Islet precursor cell (in vitro differentiated cells): Measurements from ENCODE around the gene SUPT3H.
"Not testable (repeated sequence)": the region's sequence is repeated elsewhere in the genome, so short reads cannot be mapped to it uniquely, and the experiment has no call there.

Experiments used
- DNase-seq: peaks from one replicate; pipeline ENCODE4 v3.0.0-alpha.2; 2018

Gene SUPT3H

DNA sequence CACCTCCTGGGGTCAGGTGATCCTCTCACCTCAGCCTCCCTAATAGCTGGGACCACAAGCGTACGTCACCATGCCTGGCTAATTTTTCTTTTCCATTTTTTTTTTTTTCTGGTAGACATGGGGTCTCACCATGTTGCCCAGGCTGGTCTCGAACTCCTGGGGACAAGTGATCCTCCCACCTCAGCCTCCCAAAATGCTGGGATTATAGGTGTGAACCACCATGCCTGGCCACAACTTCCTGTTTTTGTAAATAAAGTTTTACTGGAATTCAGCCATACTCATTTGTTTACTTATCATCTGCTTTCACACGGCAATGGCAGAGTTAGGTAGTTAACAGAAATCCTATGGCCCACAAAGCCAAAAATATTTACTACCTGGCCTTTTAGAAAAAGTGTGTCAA is 57.4 kb downstream of the SUPT3H start:
- DNase-seq: no peak

DNA sequence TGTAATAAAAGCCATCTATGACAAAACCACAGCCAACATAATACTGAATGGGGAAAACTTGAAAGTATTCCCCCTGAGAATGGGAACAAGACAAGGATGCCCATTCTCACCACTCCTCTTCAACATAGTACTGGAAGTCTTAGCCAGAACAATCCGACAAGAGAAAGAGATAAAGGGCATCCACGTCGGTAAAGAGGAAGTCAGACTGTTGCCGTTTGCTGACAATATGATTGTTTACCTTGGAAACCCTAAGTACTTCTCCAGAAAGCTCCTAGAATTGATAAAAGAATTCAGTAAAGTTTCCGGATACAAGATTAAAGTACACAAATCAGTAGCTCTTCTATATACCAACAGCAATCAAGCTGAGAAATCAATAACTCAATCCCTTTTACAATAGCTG is 63.6 kb downstream of the SUPT3H start:
- DNase-seq: no peak

DNA sequence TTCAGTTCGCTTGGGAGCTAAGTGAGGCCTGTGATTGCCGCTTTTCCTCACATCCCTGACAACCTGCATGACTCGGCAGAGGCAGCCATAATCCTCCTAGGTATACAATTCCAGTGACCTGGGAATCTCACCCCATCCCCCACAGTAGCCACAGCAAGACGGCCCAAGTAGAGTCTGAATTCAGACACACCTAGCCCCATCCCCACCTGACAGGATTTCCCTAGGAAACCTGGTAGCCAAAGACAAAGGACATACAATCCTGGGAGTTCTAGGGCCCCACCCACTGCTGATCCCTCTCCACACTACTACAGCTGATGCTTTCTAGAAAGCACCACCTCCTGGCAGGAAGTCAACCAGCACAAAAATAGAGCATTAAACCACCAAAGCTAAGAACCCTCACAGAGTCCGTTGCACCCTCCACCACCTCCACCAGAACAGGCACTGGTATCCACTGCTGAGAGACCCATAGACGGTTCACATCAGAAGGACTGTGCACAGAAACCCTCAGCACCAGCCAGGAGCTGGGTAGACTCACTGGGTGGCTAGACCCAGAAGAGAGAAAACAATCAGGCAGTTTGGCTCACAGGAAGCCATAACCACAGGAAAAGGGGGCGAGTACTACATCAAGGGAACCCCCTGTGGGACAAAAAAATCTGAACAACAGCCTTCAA is 67.5 kb downstream of the SUPT3H start:
- no peak for DNase-seq

DNA sequence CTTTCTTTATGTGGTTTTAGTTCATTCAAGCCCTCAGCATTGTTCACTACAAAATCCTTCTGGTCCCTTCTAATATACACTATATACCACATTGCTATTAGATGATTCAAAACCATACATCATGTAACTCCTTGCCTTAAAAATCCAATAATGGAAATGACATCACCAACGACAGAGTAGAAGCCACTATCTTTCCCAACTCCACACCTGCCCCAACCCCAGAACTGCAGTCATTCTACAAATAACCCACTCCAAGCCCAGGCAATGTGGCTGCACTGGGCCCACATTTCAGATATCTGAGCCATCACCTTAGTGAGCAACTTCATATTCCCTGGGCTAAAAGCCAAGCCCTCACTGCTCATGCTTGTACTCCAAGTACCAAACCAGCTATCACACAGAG is 72.2 kb downstream of the SUPT3H start:
- no peak for DNase-seq

DNA sequence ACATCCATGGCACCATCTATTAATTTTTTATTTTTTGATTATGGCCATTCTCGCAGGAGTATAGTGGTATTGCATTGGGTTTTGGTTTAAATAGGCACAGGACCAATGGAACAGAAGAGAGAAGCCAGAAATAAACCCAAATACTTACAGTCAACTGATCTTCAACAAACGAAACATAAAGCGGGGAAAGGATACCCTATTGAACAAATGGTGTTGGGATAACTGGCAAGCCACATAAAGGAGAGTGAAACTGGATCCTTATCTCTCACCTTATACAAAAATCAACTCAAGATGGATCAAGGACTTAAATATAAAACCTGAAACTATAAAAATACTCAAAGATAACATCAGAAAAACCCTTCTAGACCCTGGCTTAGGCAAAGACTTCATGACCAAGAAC is 74.9 kb downstream of the SUPT3H start:
- DNase-seq: no peak

DNA sequence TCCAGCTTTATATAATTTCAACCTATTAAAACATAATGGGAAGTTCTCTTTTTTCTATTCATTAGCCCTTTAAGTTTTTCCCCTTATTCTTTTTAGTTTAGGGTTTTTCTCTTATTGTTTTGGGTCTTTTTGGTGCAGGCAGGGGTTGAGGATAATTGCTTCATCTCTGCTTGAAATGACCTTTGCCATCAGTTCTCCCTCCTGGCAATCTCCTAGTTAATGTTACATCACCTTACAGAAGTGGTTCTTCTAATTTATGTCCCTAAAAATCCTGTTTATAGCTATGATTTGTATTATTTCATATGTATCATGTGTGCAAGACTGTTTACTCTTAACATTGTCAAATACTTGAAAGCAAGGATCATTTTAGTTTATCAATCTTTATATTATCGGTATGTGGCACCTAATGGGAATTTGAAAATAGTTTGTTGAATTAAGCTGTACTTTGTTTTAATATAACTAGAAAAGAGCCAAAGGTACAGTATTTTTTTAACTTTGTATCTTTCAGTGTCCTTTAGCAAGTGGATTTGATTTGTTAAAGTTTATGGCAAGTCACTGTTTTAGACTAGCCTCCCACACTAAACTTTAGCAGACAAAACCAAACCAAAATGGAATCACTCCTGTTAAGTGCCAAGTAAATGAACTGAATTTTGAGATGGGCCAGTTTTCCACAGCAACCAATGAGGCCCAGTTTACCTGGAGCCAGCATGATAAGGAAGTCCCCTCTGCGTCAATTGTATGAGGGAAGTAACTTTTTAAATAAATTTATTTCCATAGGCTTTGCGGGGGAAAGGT is 76.2 kb downstream of the SUPT3H start:
- DNase-seq: no peak

DNA sequence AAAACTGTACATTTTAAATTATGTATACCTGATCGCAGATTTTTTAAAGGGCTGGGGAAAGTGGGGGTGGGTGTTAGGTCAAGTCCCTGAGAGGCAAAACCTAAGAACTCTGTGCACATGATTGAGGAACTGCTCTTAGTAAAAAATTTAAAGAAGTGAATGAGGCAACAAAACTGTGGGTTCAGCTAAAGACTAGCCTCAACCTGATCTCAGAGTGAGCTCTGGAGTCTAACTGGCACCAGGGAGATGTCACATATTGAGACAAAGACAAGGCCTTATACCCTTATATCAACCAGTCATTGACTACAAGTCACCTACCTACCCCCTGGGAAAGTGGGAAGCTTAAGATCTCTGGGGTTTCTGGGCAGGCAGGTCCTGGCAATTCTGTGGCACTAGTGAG is 77.0 kb downstream of the SUPT3H start:
- DNase-seq: no peak

DNA sequence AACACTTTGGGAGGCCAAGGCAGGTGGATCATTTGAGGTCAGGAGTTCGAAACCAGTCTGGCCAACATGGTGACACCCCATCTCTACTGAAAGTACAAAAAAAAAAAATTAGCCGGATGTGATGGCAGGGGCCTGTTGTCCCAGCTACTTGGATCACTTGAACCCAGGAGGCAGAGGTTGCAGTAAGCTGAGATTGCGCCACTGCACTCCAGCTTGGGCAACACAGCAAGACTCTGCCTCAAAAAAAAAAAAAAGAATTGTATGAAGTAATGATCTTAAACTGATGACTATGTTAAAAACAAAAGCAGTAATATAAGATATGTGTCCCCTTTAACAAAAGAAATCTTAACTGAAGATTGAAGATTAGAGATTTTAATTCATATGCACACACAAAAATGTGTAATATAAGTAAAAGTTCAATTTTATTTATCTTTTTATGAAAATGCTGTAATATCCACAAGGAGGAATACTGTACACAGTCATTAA is 78.6 kb downstream of the SUPT3H start:
- DNase-seq: no peak

DNA sequence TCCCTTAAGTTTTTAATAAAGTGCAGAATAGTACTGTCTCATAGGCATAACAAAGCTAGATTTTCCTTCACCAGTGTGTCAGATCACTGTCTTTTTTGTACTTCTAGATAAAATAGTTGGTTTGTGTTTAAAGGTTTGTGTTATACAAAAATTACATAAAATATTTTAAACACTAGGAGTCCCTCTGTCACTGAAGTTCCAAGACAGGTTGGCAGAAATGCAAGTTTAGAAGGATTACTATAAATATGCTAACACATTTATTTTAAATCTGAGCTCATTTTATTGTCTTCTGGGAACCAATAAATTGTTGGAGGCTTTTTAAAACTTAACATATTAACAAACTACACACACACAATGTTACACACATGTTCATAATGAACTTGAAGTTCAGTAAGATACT is 80.4 kb downstream of the SUPT3H start:
- DNase-seq: no peak

DNA sequence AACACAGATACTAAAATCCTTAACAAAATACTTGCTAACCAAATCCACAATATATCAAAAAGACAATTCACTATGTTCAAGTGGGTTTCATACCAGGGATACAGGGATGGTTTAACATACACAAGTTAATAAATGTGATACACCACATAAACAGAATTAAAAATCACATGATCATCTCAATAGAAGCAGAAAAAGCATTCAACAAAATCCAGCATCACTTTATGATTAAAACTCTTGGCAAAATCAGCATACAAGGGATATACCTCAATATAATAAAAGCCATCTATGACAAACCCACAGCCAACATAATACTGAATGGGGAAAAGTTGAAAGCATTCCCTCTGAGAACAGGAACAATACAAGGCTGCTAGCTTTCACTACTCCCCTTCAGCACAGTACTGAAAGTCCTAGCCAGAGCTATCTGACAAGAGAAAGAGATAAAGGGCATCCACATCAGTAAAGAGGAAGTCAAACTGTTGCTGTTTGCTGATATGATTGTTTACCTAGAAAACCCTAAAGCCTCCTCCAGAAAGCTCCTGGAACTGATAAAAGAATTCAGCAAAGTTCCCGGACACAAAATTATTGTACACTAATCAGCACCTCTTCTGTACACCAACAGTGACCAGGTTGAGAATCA is 83.6 kb downstream of the SUPT3H start:
- DNase-seq: not testable (repeated sequence)

DNA sequence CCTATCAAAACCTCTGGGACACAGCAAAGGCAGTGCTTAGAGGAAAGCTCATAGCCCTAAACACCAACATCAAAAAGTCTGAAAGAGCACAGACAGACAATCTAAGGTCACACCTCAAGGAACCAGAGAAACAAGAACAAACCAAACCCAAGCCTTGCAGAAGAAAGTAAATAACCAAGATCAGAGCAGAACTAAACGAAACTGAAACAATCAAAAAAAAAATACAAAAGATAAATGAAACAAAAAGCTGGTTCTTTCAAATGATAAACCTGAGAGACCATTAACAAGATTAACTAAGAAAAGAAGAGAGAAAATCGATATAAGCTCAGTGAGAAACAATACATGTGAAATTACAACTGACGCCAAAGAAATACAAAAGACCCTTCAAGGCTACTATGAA is 84.4 kb downstream of the SUPT3H start:
- DNase-seq: no peak

DNA sequence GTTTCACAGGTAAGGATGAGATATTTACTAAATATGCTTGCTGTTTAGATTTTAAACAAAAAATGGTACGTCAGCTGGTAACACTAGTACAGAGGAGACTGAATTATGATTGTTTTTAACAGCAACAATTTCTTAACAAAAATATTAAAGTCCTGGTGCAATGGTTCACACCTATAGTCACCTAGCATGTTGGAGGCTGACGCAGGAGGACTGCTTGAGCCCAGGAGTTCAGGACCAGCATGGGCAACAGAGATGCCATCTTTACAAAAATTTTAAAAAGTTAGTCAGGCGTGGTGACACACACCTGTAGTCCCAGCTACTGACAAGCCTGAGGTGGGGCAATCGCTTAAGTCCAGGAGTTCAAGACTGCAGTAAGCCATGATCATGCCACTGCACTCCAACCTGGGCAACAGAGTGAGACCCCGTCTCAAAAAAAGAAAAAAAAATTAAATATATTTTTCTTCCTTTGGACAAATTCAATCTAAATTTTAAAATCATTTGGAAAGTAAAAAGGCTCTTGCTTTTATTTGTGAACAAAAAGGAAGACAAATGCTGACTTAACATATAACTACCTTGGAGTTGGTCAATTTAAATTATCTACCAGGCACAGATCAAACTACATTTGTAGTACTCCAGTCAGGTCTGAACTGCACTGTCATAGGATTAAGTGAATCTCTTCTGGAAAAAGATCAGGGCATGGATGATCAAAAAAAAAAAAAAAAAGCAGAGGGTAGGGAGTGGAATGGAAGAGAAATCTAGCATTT is 87.8 kb downstream of the SUPT3H start:
- DNase-seq: no peak

DNA sequence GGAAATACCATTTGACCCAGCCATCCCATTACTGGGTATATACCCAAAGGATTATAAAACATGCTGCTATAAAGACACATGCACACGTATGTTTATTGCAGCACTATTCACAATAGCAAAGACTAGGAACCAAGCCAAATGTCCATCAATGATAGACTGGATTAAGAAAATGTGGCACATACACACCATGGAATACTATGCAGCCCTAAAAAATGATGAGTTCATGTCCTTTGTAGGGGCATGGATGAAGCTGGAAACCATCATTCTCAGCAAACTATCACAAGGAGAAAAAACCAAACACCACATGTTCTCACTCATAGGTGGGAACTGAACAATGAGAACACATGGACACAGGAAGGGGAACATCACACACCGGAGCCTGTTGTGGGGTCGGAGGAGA is 91.0 kb downstream of the SUPT3H start:
- not testable (repeated sequence) for DNase-seq

DNA sequence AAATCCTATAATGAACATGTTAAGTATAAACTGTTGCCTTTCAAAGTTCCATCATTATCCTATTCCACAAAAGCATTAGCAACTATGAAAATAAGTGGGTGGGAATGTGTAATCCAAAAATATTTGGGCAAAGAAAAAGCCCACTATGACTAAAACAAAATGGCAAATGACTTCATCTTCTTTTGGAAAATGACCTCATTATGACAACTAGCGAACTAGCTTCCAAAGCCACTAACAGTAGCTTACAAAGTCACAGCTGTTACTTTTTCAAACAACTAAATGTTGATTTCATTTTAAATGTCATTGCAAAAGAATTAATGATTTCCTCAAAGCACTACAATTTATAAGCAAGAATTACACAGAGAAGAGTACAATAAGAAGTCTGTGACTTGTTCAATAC is 99.4 kb downstream of the SUPT3H start:
- DNase-seq: no peak

DNA sequence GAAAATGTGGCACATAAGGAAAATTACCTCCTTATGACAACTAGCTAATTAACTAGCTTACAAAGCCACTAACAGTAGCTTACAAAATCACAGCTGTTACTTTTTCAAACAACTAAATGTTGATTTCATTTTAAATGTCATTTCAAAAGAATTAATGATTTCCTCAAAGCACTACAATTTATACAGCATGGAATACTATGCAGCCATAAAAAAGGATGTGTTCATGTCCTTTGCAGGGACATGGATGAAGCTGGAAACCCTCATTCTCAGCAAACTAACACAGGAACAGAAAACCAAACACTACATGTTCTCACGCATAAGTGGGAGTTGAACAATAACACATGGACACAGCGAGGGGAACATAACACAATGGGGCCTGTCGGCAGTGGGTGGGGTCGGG is 100.0 kb downstream of the SUPT3H start:
- not testable (repeated sequence) for DNase-seq

DNA sequence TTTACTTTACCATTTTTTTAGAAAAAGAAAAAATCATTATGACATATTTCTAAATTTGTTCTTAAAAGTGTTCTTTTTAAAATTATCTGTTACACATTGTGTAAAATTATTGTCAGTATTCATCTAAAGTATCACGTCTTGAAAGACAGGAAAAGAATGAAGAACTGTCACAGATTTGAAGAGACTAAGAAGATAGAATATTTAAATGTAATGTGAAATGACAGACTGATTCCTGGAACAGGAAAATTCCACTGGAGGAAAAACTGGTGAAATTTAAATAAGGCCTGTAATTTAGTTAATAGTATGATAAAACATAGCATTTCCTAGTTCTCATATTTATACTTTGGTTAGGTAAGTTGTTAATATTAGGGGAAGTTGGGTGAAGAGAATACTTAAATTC is 102.4 kb downstream of the SUPT3H start:
- no peak for DNase-seq

DNA sequence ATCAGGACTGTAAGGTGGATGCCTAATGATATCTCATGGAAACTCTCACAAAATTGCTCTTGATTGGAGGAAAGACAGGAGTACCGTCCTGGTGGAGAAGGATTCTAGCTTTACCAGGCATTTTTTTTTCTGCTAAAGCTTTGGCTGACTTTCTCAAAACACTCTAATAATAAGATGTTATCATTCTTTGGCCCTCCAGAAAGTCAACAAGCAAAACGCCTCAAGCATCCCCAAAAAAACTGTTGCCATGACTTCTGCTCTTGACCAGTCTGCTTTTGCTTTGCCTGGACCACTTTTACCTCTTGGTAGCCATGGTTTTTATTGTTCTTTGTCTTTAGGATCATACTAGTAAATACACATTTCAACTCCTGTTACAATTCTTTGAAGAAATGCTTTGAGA is 105.1 kb downstream of the SUPT3H start:
- DNase-seq: no peak

DNA sequence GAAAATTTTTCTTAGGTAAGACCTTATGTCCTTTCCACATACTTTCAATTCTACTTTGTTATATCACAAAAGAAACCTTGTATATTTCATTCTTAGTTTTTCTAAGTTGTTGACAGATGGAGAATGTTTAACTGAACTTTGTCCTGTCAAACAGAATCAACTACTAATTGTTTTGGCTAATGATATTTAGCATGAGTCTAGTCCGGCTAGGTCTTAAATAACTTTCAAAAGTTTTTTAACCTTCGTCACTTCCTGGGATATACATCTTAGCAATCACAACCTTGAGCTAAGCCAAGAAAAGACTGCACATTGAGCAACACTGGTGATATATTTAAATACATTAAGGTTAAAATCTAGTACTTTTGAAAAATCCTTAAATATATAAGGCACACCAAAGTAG is 112.5 kb downstream of the SUPT3H start:
- DNase-seq: no peak

DNA sequence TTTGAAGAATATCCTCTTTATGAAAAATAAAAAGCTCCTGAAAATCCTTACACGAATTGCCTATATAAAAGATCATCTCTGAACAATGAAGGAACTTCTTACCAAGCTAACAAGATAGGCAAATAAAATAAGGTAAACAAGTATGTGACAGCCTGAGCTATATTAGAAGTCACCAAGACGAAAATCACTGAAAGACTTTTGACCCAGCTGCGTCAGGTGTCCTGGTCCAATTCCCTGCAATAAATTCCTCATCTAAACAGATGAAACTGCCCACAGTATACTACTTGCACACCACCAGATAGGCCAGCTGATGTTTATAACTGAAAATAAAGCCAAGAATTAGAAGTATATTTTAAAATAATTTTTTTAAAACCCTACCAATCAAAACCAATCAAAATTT is 117.0 kb downstream of the SUPT3H start:
- no peak for DNase-seq

DNA sequence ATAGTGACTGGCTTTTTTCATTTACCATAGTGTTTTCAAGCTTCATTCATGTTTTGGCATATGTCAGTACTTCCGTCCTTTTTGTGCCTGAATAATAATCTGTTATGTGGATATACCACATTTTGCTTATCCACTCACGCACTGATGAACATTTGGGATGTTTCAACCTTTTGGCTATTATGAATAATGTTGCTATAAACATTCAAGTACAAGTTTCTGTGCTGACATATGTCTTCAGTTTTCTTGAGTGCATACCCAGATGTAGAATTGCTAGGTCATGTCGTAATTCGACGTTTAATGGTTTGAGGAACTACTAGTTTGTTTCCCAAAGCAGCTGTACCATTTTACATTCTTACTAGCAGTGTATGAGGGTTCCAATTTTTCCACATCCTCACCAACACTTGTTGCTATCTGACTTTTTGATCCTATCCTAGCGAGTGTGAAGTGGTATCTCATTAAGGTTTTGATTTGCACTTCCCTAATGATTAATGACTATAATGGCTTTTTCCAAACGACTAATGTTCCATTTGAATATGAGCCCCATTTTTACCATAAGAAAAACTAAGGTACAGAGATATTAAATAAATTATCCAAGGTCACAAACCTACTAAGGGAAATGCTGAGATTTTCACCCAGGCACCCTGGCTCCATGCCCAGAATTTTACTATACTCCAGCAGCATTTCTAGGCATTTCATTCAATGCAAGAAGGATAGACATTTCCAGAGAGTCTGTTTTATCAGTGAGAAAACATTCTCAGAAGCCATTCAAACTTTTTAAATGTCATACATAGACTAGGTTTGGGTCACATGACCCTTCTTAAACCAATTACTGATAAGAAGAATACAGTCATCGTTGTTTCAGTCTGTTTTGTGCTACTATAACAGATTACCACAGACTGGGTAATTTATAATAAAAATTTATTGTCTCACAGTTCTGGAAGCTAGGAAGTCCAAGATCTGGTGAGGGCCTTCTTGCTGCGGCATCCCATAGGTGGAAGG is 120.7 kb downstream of the SUPT3H start:
- DNase-seq: no peak

DNA sequence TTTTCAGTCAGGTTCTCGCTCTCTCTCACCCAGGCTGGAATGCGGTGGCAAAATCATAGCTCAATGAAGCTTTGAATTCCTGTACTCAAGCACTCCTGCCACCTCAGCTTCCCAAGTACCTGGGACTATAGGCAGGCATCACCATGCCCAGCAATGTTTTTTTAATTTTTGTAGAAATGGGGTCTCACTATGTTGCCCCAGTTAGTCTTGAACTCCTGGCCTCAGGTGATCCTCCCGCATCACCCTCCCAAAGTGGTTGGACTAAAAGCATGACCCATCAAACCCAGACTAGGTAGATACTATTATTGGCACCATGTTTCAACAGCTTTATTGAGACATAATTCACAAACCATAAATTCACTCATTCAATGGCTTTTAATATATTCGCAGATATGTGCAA is 122.3 kb downstream of the SUPT3H start:
- DNase-seq: no peak

DNA sequence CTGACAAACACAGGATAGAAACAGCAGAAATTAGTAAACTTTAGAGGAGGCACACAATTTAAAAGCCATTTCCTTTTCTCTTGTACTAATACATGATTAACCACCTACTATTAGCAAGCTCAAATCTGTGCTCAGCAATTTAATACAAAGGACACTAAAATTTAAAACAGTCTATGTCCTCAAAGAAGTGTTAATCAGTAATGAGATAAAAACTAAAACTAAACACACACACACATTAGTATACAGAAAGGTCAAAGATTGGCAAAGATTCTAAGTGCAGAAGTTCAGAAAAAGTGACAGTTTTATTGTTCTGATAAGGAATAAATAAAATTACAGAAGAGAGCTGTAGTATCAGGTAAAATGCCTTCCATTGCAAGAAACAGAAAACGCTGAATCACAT is 123.5 kb downstream of the SUPT3H start:
- DNase-seq: no peak
